Kidney capillary endothelial cell (primary cell): ENCODE measurements around the gene SUGP2.

Experiments used
- DNase-seq: peaks from one replicate; pipeline ENCODE4 v3.0.0-alpha.2; 2018; ENCODE audit warnings: low spot score

The SUGP2 gene

GRCh38 chr19:19033426-19034203 is at the start of gene SUGP2, which contains the start of gene ARMC6:
Gene SUGP2 (minus strand): TSS chr19:19033517. CDS start chr19:19031071, 2,446 bp downstream.
Gene ARMC6 (plus strand): TSS chr19:19033603. CDS start chr19:19034210, 607 bp downstream.
- peak; percentile 96 for DNase-seq

- no peak for DNase-seq
Measured at GRCh38 chr19:19081642-19082151, 48.4 kb upstream of the SUGP2 start.

GRCh38 chr19:19079571-19079970 is 46.3 kb upstream of the SUGP2 start:
- no peak for DNase-seq

GRCh38 chr19:19078801-19079200 is 45.5 kb upstream of the SUGP2 start:
- DNase-seq, result no peak

- no peak for DNase-seq
Measured at GRCh38 chr19:19077103-19077502, 43.8 kb upstream of the SUGP2 start.

GRCh38 chr19:19076476-19076875 is 43.2 kb upstream of the SUGP2 start:
- no peak for DNase-seq

GRCh38 chr19:19075126-19075525 is 41.8 kb upstream of the SUGP2 start:
- no peak for DNase-seq

- DNase-seq, result no peak
Measured at GRCh38 chr19:19074196-19074882, 41.0 kb upstream of the SUGP2 start.

- DNase-seq, result no peak
Measured at GRCh38 chr19:19071897-19072296, 38.6 kb upstream of the SUGP2 start.

GRCh38 chr19:19068659-19069654 is 35.6 kb upstream of the SUGP2 start:
- DNase-seq, result no peak

- DNase-seq, result no peak
Measured at GRCh38 chr19:19067276-19068072, 34.2 kb upstream of the SUGP2 start.

- DNase-seq, result peak; percentile 3
Measured at GRCh38 chr19:19064811-19065745, 31.8 kb upstream of the SUGP2 start.

GRCh38 chr19:19064098-19064722 is 30.9 kb upstream of the SUGP2 start:
- DNase-seq, result no peak

GRCh38 chr19:19063183-19064097 is 30.1 kb upstream of the SUGP2 start, which contains the start of gene SLC25A42:
Gene SLC25A42 (plus strand): TSS chr19:19063994. CDS start chr19:19096125, 32,131 bp downstream.
- peak; percentile 99 for DNase-seq

- DNase-seq, result peak; percentile 26
Measured at GRCh38 chr19:19062454-19063182, 29.3 kb upstream of the SUGP2 start.

- no peak for DNase-seq
Measured at GRCh38 chr19:19061506-19061905, 28.2 kb upstream of the SUGP2 start.

- no peak for DNase-seq
Measured at GRCh38 chr19:19059837-19060611, 26.7 kb upstream of the SUGP2 start.
